ENCODE measurements around the gene TMEM11.
"Not testable (repeated sequence)": the region's sequence is repeated elsewhere in the genome, so short reads cannot be mapped to it uniquely, and the experiment has no call there.

TMEM11 gene

DNA sequence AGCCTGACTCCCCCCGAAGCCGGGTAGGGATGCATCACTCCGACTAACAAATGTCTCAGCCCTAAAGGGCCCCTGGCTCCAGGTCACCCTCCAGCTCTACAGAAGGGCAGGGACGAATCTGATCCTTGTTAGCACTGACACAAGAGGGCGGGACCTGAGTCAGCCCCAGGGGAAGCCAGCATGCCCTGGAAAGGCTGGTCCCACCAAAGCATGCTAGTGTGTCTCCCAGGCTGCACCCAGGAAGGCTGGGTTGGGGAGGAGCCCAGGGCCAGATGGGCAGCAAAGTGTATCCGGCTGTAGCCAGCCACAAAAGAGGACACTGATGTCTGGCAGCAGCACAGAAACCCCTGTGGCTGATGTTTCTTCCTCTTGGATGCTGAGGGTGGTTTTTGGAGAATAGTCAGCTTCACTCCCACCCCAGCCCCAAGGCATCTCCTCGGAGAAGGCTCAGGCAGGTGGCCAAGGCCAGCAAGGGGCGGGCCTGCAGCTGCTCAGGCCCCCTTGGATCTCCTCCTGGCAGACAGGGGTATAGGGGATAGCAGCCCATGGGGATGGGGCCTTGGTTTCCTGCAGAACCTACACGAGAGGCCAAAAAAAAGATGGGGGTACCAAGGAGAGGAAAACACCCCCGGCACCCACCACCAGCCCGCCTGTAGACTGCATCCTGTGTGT, 28.2 kb upstream of the TMEM11 start:
- no peak for DNase-seq

DNA sequence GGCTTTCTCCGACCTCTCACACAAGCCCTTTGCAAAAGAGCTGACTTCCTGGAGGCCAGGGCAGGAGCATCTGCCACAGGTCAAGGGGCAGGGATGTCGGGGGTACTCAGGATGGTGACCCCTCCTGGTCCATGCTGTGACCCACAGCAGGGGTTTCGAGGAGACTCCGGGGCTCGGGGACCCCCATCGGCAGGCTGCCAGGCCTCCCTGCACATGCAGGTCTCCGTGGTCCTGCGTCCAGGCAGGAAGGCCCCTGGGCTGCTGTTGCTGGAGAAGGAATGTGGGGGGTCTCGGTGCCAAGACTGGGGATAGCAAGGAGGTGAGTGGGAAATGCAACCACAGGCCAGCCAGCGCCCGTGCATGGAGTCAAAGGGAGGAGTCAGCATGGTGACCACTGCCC, 27.6 kb upstream of the TMEM11 start:
- no peak for DNase-seq

DNA sequence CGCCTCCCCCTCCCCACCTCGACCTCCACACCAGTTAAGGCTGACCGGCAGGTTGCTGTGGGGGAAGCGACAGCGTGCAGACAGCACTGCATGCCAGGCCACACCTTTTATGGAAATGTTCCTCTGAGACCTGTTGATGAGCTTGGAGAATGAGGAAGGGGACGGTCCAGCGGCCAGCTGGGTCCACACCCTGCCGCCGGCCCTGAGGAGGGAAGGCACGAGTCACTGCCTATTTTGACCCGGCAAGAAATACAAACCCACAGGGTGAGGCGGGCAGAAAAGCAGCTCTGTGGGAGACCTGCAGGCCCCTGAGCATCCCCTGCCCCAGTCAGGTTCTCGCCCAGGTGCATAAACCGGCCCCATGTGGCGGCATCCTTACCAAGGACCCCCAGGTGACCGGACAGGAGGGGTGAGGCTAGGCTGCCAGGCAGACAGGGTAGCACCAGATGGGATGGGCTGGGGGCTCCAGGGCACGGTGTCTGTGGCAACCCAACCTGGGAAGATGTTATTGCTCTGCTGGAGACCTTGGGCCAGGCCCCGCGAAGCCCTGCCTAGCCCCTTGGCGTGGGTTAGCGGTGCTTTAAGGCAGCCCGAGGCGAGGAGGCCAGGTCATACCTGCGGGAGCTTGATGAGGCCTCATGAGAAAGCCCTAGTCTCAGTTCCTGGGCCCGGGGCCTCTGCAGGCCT, 26.6 kb upstream of the TMEM11 start:
- DNase-seq: no peak

DNA sequence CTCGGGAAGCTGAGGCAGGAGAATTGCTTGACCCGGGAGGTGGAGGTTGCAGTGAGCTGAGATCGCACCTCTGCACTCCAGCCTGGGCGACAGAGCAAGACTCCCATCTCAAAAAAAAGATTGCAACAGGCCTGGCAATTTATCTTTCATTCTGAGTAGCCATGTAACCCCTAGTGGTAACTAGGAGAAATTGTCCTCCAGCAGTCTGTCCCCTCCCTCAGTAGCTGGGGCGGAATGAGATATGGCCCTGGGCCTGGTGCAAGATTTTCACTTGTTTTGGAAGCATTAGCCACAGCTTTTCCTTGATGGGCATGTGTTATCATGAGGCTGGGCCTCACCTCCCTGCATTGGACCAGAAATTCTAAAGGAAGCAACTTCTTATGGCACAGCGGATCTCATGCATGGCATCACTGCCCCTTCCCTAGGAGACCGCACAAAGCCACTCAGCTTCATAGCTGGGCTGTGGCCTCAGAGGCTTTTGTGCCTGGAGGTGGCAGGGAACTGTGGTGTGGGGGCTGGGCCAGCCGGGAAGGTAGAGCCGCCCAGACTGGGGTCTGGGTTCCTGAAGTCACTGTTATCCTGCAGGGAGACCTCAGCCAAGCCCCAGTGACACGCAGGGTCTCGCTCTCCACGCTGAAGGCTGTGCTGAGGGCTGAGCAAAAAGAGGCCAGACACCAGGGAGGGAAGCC, 25.9 kb upstream of the TMEM11 start:
- peak; percentile 12 for DNase-seq

DNA sequence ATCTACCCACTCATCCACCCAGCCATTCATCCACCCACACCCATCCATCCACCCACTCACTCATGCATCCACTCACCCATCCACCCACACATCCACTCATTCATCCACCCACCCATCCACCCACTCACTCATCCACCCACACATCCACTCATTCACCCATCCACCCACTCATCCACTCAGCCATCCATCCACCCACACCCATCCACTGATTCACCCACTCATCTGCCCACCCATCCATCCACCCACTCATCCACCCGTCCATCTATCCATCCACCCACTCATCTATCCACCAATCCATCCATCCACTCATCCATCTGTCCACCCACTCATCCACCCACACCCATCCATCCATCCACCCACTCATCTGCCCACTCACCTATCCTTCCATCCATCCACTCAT, 22.0 kb upstream of the TMEM11 start:
- no peak for DNase-seq

DNA sequence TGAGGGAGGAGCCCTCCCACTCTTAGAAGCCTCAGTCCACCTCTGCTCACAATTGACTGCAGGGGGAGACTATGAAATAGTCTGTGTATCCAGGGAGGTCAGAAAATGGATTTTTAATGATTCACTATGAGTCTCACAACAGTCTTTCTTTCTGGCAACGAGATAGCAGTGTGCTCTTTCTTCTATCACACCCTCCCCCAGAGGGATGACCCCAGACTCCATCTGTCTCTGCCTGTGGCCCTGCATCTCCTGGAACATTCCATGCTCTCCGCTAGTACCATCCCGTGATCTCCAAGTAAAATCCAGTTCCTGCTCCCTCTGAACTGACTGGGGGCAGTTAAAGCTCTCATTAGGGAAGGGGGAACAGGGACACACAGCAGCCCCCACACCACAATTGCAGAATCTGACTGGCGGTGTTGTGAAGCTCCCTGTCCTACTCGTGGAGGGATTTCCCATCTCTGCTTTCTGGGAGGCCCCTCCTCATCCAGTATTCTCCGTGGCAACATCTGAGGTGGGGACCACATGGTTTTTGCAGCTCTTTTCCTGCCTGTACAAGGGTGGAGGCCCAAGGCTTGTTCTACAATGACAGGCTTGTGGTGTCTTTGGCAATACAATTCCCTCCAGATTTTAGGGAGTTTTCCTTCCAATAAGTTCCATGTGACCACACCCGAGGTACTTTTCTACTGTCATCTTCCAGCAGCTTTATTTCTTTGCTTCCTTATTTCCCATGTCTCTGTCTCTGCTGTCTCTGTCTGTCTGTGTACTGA, 19.8 kb upstream of the TMEM11 start:
- DNase-seq: no peak

DNA sequence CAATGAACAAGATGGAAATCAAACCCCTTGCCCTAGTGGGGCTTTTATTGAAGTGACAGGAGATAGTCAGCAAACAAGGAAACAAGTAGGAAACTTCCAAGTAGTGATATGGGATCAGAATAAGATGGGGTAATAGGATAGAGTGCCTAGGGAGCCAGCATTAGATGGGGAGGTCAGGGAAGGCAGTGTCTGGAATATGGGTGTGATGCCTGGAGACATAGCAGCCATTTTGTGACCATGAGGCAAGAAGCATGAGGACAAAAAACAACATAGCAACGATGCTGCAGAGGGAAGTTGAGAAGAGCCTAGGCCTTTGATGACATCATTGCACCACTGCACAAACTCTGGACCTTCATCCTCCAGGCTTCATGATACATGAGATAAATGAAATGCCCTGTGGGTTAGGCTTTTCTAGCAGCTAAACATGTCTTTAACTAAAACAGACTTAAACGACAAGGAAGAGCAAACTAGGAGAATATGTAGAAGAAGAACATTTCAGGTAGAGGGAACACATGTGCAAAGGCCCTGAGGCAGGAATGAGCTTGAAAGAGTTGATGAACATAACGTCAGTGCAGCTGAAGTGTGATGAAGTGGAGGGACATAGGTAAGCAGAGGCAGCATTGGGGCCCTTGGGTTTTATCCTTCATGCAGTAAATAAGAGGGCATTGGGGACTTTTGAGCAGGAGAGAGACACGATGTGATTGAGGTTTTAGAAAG, 18.2 kb upstream of the TMEM11 start:
- DNase-seq: no peak

DNA sequence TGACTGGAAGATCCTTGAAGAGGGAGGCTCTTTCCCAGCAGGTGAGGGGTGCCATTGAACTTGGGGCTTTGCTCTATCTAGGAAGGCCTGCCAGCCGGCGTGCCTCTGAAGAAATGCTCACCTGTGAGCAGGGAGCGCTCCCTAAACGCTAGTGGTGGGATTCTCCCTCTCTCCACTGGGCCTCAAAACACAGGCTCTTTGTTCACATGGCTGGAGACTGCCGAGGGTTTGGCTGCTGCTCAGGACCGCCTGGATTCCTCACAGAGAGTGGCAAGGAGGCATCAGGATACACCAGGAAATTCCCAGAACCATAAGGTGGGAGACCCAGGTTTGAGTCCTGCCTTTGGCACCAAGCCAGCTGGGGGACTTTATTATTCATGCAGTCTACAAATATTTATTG, 17.6 kb upstream of the TMEM11 start:
- DNase-seq: no peak

DNA sequence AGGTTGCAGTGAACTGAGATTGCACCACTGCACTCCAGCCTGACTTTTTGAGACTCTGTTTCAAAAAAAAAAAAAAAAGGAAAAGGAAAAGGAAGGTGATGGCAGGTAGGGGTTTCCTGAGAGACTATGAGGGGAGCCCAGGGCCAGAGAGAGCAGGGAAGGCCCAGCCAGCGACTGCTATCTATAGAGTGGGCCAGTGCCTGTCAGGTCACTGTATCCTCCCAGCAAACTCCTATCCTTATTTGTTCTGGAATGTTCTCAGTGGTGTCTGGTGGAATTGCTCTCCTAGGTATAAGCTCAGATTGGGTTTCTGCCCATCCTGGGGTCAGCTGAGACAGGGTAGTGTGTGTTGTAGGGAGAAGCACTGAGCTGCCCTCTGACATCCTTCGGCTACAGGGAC, 14.9 kb upstream of the TMEM11 start:
- no peak for DNase-seq

DNA sequence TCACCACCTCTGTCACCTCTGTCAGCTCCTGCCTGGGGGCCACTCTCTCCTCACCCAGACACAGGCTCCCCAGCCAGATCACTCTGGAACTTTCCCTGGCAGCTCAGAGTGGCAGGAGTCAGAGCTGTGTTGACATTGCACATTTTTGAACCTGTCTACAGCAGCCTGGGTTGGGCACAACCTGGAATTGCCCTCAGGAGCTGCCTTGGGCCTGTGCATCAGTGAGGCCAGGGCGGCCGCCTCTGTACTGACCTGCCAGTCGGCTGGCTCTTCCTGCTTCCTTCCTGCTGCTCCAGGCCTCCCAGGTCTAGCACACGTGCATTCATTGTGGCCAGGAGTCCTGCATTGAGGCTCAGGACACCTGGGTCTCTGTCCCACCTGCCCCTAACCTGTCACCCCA, 14.2 kb upstream of the TMEM11 start:
- DNase-seq: no peak

DNA sequence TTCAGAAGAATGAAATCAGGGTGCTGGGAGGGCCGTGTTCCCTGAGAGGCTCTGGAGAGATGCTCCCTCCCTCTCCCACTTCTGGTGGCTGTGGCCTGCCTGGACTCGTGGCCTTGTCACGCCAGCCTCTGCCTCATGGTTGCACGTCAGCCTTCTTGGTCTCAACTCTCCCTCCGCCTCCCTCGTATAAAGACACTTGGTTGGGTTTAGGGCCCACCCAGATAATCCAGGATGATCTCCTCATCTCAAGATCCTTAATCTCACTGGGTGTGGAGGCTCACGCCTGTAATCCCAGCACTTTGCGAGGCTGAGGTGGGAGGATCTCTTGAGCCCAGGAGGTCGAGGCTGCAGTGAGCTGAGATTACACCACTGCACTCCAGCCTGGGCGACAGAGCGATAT, 13.3 kb upstream of the TMEM11 start:
- not testable (repeated sequence) for DNase-seq

DNA sequence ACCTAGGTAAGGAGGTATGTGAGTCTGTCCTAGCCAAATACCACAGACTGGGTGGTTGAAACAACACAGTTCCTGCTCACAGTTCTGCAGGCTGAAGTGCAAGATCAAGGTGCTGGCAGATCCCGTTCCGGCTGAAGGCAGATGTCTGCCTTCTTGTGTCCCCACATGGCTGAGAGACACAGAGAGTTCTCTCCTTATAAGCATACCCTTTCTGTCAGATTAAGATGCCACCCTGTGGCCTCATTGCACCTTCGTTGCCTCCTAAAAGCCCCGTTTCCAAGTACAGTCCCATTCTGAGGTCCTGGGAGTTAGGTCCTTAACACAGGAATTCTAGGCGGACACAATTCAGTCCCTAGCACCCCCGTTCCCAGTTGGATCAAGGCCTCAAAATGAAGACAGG, 9.1 kb upstream of the TMEM11 start:
- no peak for DNase-seq

DNA sequence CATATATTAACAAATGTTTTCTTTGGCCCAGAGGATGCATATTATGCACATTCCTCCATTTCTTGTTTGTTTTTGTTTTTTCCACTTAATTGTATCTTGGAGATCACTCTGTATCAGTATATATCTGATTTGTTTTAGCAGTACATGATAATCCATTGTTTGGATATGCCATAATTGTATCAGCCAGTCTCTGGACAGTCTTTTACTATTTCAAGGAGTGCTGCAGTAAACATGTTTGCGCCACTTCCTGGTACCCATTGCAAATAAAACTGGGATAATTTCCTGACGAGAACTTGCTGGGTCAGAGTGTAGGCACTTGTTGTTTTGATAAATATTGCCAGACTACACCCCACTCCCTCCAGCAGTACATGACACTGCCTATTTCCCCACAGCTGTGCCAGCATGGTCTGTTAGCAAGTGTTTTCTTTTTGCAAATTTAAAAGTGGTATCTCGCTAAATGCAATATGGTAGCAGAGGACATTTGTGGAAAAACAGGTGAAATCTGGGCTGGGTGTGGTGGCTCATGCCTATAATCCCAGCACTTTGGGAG, 4.9 kb upstream of the TMEM11 start:
- DNase-seq: no peak

DNA sequence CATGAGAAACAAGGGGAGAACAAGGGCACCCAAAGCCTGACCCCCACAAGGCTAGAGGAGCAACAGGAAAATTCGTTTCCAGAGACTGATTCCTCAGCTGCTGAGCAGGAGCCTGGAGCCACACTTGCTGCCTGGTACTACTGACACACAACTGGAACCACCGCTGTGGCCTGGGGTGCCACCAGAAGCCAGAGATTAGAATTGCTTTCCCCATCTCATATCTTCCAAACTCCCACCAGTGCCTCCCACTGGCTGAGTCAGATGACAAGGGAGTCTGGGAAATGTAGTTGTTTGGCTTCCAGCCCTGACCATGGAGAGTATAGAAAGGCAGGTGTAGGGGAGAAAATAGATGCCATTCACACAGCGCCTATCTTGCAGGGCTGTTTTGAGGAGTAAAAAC, 4.1 kb upstream of the TMEM11 start:
- no peak for DNase-seq

DNA sequence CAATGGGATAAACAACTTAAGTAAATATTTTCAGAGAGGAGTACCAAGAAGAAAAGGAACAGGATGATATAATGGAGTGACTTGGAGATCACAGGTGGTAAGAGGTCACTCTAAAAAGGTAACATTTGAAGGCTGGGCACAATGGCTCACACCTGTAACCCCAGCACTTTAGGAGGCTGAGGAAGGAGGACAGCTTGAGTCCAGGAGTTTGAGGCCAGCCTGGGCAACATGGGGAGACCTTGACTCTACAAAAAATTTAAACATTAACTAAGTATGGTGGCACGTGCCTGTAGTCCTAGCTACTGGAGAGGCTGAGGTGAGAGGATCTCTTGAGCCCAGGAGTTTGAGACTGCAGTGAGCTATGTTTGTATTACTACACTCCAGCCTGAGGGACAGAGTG, 3.4 kb upstream of the TMEM11 start:
- DNase-seq: no peak

DNA sequence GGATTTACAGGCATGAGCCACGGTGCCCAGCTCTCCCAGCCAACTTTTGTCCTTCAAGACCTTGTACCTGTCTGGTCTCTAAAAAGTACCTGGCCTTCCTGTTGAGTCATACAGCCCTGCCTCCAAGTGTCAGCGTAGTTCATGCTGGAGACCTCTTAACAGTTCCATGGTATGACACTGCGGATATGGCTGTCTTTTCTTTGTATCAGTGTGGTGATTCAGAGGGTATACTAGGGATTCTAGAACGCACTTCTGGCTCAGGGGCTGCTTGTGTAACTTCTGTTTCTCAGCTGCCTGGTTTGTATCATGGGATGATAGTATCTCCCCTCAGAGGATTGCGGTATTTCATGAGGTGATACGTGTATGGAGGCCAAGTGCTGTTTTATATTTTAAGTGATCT, 2.0 kb upstream of the TMEM11 start:
- no peak for DNase-seq

DNA sequence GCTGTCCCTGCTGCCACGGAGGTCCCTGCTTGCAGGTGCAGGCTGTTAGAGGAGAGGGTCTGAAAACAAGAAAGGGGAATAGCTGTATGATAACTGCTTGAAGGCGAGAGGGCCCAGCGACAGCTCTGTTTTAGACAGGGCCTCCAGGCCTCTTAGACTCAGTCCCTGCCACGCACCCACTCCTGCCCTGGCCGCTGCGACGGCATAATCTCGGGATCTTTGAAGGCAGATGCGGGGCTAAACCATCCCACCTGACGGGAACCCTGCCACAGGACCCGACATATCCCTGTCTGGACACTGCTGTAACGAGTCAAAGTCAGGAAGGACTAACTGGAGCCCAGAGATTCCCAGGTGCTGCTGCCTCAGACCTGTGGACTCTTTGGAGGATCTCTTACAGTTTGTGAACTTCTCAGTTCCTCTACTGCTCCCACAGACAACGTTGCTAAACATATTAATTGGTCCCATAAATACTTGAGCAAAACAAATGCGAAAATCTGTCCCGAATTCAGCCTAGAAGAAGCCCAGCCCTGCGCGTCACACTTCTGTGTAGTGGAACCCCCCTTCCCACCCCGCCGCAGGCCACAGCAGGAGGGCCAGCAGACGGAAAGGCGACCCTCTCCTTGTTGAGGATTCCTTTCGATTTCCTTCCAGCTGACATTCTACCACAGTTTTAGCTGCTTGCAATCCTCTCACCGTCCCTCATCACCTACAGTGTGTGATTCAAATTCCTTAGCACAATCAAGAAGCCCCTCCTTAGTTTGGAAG, 998 bp upstream of the TMEM11 start:
- peak; percentile 10 for DNase-seq

DNA sequence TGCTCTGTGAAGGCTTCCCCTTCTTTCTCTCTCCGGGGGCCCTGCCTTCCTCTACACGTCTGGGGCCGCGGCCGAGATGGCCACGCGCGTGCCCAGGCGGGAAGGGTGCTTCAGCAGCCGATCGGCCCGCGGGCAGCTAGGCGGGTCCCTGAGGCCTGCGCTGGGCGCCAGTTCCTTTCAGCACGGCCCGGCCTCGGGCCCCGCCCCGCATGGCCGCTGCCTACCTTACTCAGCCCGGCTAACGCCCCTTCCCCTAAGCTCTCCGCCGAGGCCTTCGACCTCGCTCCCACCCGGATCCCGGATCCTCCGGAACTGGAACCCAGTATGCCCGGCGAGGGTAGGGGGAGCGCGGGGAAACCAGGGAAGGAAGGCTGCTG, 335 bp downstream of the TMEM11 start:
- peak; percentile 15 for DNase-seq

DNA sequence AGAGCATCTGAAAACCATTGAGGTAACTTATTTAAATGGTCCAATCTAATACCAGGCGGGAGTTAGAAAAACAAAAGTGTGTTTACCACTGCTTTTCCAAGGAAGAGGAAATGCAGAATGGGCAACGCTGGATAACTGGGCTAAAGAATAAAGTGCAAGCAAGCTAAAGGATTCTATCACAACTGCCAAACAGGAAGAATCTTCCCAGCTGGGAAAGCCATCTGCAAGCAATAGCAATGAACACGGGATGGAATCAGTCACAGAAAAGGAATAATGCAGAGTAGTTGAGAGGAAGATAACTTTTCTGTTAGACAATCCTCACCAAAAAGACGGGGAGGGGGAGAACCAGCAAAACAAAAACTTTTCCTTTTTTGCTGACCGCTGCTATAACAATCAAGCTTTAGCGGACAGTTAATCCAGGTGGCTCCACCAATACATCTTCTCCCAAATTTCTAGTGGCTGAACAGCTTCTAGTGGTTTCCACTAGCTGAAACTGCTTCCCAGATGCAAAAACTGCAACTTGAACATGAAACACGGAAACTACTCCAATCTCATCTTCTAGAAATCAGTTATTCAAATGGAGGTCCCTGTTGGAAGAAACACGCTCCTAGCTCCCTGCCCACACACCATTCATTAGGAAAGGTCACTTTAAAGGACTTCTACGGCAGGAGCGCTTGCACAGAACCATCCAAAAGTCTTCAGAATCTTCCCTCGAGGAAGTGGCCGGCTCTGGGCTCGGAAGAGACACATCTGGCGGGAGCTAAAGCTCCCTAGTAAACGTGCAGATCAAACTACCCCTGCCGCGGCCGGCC, 929 bp downstream of the TMEM11 start:
- no peak for DNase-seq

DNA sequence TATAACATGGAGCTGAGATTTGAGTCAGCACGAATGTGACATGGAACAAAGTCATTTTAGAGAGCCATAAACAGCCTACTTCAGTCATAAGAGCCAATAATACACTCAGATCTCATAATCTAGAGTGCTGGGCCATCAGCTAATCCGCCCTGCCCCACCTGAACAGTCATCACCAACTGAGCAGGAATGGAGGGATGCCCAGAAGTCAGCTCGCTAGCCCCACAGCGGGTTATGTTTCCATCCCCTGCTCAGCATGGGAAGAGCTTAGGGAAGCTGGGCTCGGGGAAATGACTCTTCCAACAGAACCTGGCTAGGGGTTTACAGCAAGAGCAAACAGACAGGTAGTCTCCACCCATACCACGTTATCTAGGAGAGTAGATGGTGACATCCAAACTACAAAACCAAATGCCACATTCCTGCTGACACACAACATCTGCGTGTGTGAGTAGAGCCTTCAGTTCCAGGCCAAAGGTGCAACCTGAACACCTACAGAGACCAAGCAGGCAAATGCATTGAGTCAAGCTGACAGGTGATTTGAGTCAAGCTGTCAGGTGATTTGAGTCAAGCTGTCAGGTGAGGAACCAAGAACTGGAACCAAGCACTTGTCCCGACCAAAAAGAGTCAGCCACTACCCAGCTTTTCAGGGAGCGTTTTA, 2.0 kb downstream of the TMEM11 start:
- no peak for DNase-seq
